NCI-H2107 (cell line): ENCODE measurements around the gene SLC47A1.
"Not testable (repeated sequence)": the region's sequence is repeated elsewhere in the genome, so short reads cannot be mapped to it uniquely, and the experiment has no call there.

ENCODE experiments used
- DNase-seq: peaks from one replicate; lab custom pipeline; 2025; lab: John Stamatoyannopoulos, UW

The SLC47A1 gene

GRCh38 chr17:19523690-19524089 lies 10.0 kb upstream of the SLC47A1 start:
- DNase-seq: no peak

DNA sequence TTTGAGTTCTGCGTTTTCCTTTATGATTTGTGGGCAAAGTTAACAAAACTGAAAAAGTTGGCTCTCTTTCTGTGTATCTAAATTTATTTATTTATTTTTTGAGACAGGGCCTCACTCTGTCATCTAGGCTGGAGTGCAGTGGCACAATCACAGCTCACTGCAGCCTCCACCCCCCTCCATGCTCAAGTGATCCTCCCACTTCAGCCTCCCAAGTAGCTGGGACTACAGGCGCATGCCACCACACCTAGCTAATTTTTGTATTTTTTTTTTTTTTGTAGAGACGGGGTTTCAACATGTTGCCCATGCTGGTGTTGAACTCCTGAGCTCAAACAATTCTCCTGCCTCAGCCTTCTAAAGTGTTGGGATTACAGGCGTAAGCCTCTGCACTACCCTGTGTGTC lies 6.7 kb upstream of the SLC47A1 start:
- DNase-seq: not testable (repeated sequence)

- DNase-seq: no peak
Measured at GRCh38 chr17:19531780-19532501, 1.7 kb upstream of the SLC47A1 start.

DNA sequence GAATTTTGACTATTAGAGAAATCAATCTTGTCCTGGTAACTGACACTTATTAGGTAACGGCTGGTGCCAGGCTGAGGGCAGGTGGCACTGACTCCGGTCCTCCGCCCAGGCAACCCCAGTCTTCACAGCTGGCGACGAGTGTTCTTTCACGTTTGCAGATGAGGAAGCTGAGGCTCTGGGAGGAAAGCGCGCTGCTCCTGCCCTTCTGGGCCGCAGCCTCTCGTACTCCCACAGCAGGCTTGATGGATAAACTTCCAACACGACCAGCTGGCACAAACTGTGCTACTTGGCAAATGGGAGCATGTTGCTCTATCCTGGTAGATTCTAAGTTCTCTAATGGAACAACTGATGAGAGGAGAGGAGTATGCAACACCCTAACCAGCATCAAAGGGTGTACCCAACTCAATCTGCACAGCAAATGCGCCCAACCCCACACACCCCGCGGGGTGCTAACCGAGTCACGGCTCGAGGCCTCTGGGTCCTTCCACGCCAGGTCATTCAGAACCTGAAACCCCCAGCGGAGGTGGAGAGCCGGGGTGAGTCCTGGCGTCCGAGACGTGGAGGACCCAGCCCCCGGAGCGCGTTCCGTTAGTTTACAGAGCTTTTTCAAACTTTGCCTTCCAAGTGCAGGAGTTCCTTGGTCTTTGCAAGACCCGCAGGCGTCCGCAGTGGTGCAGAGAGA lies 477 bp upstream of the SLC47A1 start:
- no peak for DNase-seq

GRCh38 chr17:19534562-19535149 lies 1.0 kb downstream of the SLC47A1 start:
- no peak for DNase-seq

DNA sequence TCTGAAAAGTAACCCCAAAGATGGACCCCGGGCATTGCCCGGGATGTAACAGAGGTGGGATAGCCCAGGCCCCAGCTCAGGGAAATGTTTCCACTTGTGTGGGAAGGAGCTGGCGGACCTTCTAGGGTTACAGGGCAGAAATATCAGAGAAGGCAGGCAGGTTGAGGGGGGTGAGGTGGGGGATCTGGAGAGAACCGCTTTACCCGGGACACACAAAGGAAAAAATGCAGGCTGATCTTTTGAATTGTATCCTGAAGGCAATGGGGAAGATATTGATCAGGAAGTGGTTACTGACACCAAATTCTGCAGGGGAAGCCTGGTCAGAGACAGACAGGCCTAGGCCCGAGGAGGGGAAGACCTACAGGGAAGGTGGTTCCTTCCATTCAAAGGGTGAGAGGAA lies 3.5 kb downstream of the SLC47A1 start:
- no peak for DNase-seq

- no peak for DNase-seq
Measured at GRCh38 chr17:19538095-19539039, 4.7 kb downstream of the SLC47A1 start.

DNA sequence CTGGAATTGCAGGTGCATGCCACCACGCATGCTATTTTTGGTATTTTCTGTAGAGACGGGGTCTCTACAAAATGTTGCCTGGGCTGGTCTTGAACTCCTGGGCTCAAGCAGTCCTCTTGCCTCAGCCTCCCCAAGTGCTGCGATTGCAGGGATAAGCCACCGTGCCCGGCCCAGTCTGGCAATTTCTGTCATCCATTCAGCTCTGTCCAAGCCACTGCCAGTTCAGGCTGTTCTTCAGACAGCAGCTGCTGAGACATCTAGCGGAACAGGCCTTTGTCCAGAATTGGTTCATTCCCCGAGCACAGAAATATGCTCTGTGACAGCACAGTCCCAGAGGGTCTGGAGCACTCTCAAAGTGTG lies 5.4 kb downstream of the SLC47A1 start:
- no peak for DNase-seq

GRCh38 chr17:19539841-19540311 lies 6.2 kb downstream of the SLC47A1 start:
- no peak for DNase-seq

GRCh38 chr17:19540706-19541370 lies 7.2 kb downstream of the SLC47A1 start:
- DNase-seq: no peak

GRCh38 chr17:19541445-19541844 lies 7.8 kb downstream of the SLC47A1 start:
- DNase-seq: no peak

DNA sequence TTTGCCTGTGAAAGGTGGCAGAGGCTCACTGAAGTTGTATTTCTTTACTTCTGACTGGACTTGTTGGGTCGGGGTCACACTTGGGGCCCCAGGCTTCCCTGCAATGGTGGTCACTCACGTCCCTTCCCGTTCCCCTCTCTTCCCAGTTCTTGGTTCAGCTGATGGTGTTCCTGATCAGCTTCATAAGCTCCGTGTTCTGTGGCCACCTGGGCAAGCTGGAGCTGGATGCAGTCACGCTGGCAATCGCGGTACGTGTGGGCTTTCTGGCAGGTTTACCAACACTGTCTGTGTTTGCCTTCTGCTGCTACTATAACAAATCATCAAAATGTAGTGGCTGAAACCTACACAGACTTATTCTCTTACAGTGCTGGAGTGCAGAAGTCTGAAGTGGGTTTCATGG lies 8.6 kb downstream of the SLC47A1 start:
- DNase-seq: no peak

DNA sequence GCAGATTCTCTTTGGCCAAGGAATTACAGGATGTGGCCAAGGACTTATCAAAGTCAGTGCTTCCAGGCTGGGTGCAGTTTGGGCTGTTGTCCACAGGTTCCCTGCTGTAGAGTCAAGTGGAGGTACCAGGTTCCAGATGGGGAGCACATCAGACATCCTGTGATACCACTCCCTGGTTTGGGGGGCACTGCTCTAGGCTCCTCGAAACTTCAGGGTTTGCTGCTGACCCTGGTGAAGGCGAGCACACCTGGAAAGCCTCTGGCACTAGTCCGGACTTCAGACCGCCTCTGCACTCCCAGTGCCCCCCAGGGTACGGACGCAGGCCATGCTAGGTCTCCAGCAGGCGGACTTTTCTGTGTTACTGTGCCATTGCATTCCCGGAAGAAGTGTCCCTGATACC lies 10.7 kb downstream of the SLC47A1 start:
- DNase-seq: no peak

- no peak for DNase-seq
Measured at GRCh38 chr17:19546289-19547065, 12.8 kb downstream of the SLC47A1 start.

DNA sequence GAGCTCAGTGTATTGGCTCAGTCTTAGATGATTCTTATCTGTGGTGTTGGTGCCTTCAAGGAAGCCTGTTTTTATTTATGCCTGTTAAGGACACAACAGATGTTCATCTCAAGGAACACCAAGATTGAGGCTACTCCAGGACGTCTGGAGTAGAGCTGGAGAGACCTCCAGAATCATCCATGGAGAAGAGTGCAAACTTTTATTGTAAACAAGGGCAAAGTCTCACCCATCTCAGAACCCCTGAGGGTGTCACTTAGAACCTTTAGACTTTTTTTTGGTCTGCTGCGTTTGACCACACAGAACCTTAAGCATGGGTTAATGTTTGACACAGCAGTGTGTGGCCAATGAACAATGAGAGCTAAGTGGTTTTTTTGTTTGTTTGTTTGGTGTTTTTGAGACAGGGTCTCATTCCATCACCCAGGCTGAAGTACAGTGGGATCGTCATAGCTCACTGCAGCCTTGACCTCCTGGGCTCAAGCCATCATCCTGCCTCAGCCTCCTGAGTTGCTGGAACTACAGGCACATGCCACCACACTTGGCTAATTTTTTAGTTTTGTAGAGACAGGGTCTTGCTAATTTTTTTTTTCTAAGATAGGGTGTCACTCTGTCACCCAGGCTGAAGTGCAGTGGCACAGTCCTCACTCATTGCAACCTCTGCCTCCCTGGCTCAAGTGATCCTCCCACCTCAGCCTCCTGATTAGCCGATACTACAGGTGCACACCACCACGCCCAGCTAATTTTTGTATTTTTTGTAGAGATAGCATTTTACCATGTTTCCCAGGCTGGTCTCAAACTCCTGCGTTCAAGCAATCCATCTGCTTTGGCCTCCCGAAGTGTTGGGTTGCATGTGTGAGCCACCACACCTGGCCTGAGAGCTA lies 16.3 kb downstream of the SLC47A1 start:
- DNase-seq: no peak

DNA sequence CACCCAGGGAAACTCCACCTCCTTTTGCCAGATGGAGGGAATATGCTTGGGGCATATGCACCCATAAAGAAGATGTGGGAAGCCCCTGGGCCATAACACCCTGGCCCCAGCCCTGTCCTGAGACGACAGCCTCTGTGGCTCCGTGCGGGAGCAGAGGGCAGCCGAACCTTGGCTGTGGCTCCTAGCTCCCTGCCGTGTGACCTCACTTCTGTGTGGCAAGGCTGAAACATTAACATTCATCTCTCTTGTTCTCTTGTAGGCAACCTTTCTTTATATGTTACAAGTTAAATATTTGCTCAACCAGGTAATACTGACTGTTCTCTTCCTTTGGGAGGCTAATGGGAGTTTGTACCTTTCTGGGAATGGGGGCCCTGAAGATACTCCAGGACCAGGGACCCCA lies 17.5 kb downstream of the SLC47A1 start:
- DNase-seq: no peak

GRCh38 chr17:19551591-19552148 lies 18.0 kb downstream of the SLC47A1 start:
- DNase-seq: no peak

DNA sequence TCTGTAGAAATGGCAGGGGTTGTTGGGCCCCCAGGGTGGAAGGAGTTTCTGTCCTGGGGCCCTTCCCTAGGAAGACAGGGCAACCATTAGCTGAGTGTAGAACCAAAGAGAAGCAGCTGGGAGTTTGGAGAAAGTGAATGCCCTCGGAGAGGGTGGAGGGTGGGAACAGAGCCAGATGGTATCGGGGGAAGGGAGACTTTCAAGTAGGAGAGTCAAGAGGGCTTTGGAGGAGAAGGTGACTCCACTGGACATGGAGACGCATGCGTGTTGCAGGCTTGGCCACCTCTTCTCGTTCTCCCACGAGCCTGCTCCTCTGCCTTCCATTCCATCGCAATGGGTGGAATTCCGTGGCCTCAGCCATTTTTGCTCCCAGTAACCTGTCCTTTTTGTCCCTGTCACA lies 19.4 kb downstream of the SLC47A1 start:
- DNase-seq: no peak

DNA sequence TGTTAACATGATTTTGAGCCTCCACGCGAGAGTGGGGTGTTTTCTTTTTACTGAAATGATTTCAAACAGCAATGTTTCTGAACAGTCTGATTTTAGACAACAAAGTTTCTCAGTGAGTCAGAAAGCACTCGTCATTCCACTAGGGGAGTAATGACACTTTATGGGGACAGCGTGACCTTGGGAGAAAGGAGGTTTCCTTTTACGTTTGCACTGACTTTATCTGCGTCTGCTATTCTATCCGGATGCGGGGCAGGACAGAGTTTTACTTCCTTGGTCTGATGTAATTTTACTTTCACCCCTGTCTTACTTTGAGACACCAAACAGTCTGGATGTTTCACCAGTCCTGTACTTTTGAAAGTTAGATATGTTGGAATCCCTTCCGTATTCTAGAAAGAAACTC lies 20.7 kb downstream of the SLC47A1 start:
- no peak for DNase-seq

- DNase-seq: no peak
Measured at GRCh38 chr17:19555746-19556145, 22.1 kb downstream of the SLC47A1 start.
